A549 (cell line): Measurements from ENCODE around the gene THTPA. TPM values are rescaled to one million over a fixed set of nuclear protein-coding genes. Genes with fewer than 3 reads are reported as not detected.

Experiments
- ATAC-seq, 2 experiments: fragments of 200-7000 bp in 1 of 2; fragments of >200 bp in 1 of 2; cut with Nextera tagmentation in 1 of 2; cut with Tn5 transposase in 1 of 2; 3 replicates each; pipeline versions ENCODE4 v1.8.0 to v1.9.1; 2018 to 2020; ENCODE audit warnings: mild to moderate bottlenecking in 1 of 2, moderate library complexity in 1 of 2
- CTCF ChIA-PET: fragments of 300-600 bp; sonication (Branson Sonifier 250); formaldehyde crosslinking; extraction: SDS; loops from one replicate; lab custom pipeline; 2021; ENCODE audit warnings: antibody characterized with exemption, inconsistent platforms; lab: Yijun Ruan, JAX
- POLR2A ChIA-PET: fragments of 350-600 bp; formaldehyde crosslinking; extraction: SDS; loops from one replicate; lab custom pipeline; 2021; ENCODE audit warnings: antibody characterized with exemption, inconsistent platforms; lab: Yijun Ruan, JAX
- DNase-seq, 2 experiments: peaks; one replicate each; pipeline versions ENCODE4 v3.0.0 to v3.0.0-alpha.2; 2011 to 2016; ENCODE audit warnings: low read depth in 1 of 2, low spot score in 1 of 2
- FAIRE-seq: peaks from 2 replicates; lab custom pipeline; 2011; peaks lifted over from hg19 to GRCh38; lab: Jason Lieb, UNC
- H3K27ac ChIP-seq, 2 experiments: fragments of >200 bp; sonication (Bioruptor Twin); formaldehyde crosslinking; 3 replicates each; pipeline ENCODE4 v1.5.1; 2016 to 2017
- H3K4me1 ChIP-seq: fragments of >200 bp; sonication (Bioruptor Twin); formaldehyde crosslinking; 3 replicates; pipeline ENCODE4 v1.6.1; 2016
- H3K4me2 ChIP-seq: fragments of >200 bp; sonication (Bioruptor Twin); formaldehyde crosslinking; 3 replicates; pipeline ENCODE4 v1.6.1; 2016
- H3K4me3 ChIP-seq: fragments of >200 bp; sonication (Bioruptor Twin); formaldehyde crosslinking; 3 replicates; pipeline ENCODE4 v1.5.1; 2016
- H3K9me3 ChIP-seq: fragments of >200 bp; sonication (Bioruptor Twin); formaldehyde crosslinking; 3 replicates; pipeline ENCODE4 v1.6.1; 2016
- CBX2 ChIP-seq: fragments of 200-600 bp; sonication (generic); IDR thresholded peaks from 2 replicates; pipeline ENCODE4 v1.6.1; 2016; ENCODE audit warnings: low read depth, mild to moderate bottlenecking, borderline replicate concordance
- CHD2 ChIP-seq: fragments of 150-350 bp; IDR thresholded peaks from 2 replicates; pipeline ENCODE4 v1.6.1; 2014; ENCODE audit warnings: low read length; ENCODE audit not compliant: partially characterized antibody
- CHD4 ChIP-seq: fragments of 200-600 bp; sonication (generic); IDR thresholded peaks from 2 replicates; pipeline ENCODE4 v1.6.1; 2016; ENCODE audit warnings: antibody characterized with exemption, mild to moderate bottlenecking, borderline replicate concordance
- HOXB13 ChIP-seq: fragments of 250-450 bp; sonication (Bioruptor Pico); IDR thresholded peaks from 2 replicates; pipeline ENCODE4 v1.5.0; 2020; ENCODE audit warnings: low read depth, mild to moderate bottlenecking, moderate library complexity
- HOXB5 ChIP-seq: fragments of 250-450 bp; sonication (Bioruptor Pico); IDR thresholded peaks from 2 replicates; pipeline ENCODE4 v1.5.0; 2020; ENCODE audit warnings: mild to moderate bottlenecking, moderate library complexity
- JUN ChIP-seq, 2 experiments: fragments of >200 bp; sonication (Bioruptor Twin); formaldehyde crosslinking; IDR thresholded peaks; 2 replicates in 1 of 2; 3 replicates in 1 of 2; pipeline ENCODE4 v1.6.1; 2016 to 2017
- RARB ChIP-seq: fragments of 250-450 bp; sonication (Bioruptor Pico); IDR thresholded peaks from 2 replicates; pipeline ENCODE4 v1.8.0; 2021; ENCODE audit warnings: mild to moderate bottlenecking, moderate library complexity
- RCOR1 ChIP-seq: fragments of 150-350 bp; IDR thresholded peaks from 2 replicates; pipeline ENCODE4 v1.6.1; 2014; ENCODE audit warnings: antibody characterized with exemption, low read length, low read depth
- RFX5 ChIP-seq: fragments of 450-650 bp; IDR thresholded peaks from 2 replicates; pipeline ENCODE4 v1.7.1; 2014; ENCODE audit warnings: antibody characterized with exemption, mild to moderate bottlenecking, moderate library complexity
- WGBS: methylation state at CpG from one replicate; pipeline ENCODE4 v1.1.6; 2017; ENCODE audit errors: missing lambda C conversion rate; 5-methylcytosine and 5-hydroxymethylcytosine counted together
- polyA plus RNA-seq, 4 experiments: library from polyadenylated mRNA; depleted of rRNA in 3 of 4; stranded (reverse); fragments of >200 nt; fragmentation: RNase III in 1 of 4; extraction: RNeasy Plus Mini Kit Qiagen cat#74134 plus additional on column Dnase treatment in 1 of 4; gene quantifications; 2 replicates in 3 of 4; 3 replicates in 1 of 4; pipeline ENCODE4 v1.2.3, GENCODE V29; 2011 to 2017
- TF ChIP-seq, protein P1 (sequence below): fragments of 250-450 bp; sonication (Bioruptor Pico); IDR thresholded peaks from 2 replicates; pipeline ENCODE4 v1.5.0; 2021; ENCODE audit warnings: mild to moderate bottlenecking, moderate library complexity, borderline replicate concordance
- TF ChIP-seq, protein P2 (sequence below): fragments of >200 bp; sonication (Bioruptor Twin); formaldehyde crosslinking; IDR thresholded peaks from 3 replicates; pipeline ENCODE4 v1.5.1; 2016

Gene THTPA
- polyA plus RNA-seq, 2 of the 4 experiments (the other 2 are of a cell fraction), result 8.1 to 23.9 TPM

DNA sequence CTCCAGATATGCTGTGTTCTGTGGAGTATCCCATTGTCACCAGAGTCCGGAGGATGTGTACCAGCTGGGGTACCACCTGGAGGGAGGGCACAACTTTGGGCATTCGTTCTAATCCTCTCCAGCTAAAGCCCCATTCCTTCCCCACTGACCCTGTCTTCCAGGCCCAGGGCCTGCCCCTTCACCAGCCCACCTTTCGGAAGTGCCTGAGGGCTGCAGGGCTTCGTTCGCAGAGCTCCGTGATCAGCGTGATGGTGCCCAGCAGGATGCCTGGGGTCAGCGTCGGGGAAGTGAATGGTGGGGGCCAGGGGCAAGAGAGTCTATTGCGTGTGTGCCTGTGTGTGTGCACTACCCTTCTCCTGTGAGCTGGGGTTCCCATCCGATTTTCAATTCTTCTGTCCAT lies 9.6 kb downstream of the THTPA start:
- Histone ChIP-seq H3K4me3 (no peak overlapping the region), H3K27ac (no peak overlapping the region), H3K4me2 (no peak overlapping the region), H3K9me3 (no peaks in the 10 kb centered on the region), H3K4me1 (peaks cover 20% of the 10 kb centered on the region)
- CTCF ChIA-PET, result interaction anchor here (1.3 to 19.0 kb wide), 2 partner anchors 9 to 89 kb away, joined by 5 to 553 read pairs; partner anchors contain the start of gene NGDN
- no peak for FAIRE-seq
- no peak for TF ChIP-seq RCOR1
- no peak for TF ChIP-seq CHD4
- TF ChIP-seq RFX5, result no peak
- TF ChIP-seq HOXB13 (CRISPR knock-in tag), result no peak
- no peak for TF ChIP-seq CHD2
- no peak for TF ChIP-seq HOXB5 (CRISPR knock-in tag)
- no peak for TF ChIP-seq JUN (IDR thresholded peaks at IDR 0.05)
- TF ChIP-seq, protein P1, sequence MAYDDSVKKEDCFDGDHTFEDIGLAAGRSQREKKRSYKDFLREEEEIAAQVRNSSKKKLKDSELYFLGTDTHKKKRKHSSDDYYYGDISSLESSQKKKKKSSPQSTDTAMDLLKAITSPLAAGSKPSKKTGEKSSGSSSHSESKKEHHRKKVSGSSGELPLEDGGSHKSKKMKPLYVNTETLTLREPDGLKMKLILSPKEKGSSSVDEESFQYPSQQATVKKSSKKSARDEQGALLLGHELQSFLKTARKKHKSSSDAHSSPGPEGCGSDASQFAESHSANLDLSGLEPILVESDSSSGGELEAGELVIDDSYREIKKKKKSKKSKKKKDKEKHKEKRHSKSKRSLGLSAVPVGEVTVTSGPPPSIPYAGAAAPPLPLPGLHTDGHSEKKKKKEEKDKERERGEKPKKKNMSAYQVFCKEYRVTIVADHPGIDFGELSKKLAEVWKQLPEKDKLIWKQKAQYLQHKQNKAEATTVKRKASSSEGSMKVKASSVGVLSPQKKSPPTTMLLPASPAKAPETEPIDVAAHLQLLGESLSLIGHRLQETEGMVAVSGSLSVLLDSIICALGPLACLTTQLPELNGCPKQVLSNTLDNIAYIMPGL (CRISPR knock-in tag), result no peak
- no peak for TF ChIP-seq CBX2
- DNase-seq, result no peak
- ATAC-seq, result no peak
- POLR2A ChIA-PET, result no interaction called here
- WGBS, result 88% methylated on average over 11 of the region's 11 CpGs

DNA sequence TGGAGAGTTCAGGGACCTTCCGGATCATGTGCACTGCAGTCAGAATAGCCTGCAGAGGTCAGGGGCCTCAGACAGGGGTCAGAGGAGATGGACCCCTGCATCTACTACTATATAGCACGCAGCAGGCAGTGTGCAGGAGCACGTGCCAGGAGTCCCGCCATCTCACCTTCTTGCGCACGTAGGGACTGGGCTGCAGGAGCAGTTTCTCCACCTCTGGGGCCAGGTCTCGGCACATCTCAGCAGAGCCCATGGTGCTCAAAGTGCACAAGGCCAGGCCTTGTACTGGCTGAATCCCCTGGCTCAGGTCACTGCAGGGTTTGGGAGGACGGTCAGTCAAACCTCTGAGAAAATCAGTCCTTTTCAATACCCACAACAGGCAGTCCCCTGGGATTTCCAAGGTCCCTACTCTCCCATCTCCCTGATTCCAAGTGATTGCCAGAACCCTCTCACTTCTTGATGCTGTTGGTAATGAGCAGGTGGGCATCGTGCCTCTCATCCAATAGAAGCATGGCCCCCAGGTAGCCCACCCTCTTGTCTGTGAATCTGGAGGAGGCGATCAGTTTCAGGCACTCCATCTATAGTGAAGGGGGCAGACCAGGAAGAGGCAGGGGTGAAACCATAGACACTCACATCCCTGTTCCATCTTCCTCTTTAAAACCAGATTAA lies 10.2 kb downstream of the THTPA start:
- Histone ChIP-seq H3K4me3 (peak overlapping the region; percentile 62), H3K27ac (peak overlapping the region in 1 of 2 experiments; percentile 97; a peak in 3 of 6 replicates), H3K9me3 (no peaks in the 10 kb centered on the region), H3K4me1 (peaks cover 20% of the 10 kb centered on the region), H3K4me2 (peak overlapping the region; percentile 85)
- POLR2A ChIA-PET, result interaction anchor here (1.0 to 1.3 kb wide), 3 partner anchors 11 to 245 kb away, joined by 3 to 7 read pairs (median 4); partner anchors contain the start of gene PABPN1
- FAIRE-seq (no peak), ATAC-seq (no peak), DNase-seq (no peak)
- TF ChIP-seq RARB (CRISPR knock-in tag), result no peak
- CTCF ChIA-PET, result interaction anchor here (1.1 to 19.0 kb wide), 4 partner anchors 9 to 90 kb away, joined by 4 to 553 read pairs (median 5); partner anchors contain the start of genes NGDN and ZFHX2
- WGBS, result 93% methylated on average over 10 of the region's 10 CpGs

DNA sequence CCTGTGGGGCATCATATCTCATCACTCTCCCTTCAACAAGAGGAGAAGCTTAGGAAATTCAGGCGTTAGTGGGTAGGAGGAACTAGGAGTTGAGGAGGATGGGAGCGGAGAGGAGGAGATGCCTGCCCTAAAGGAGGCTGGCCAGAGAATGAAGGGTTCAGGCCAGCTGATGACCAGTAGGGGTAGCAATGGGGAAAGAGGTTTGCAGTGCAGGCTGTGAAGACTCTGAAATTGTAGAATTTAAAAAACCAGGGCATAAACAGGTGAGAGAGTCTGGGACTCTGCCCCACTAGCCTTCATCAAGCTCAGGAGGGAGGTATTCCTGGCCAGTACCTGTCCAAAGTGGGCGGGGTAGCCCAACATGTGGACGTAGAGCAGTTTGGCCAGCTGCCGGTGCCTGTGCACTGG lies 10.7 kb downstream of the THTPA start:
- no peak for TF ChIP-seq RCOR1
- TF ChIP-seq, protein P2, sequence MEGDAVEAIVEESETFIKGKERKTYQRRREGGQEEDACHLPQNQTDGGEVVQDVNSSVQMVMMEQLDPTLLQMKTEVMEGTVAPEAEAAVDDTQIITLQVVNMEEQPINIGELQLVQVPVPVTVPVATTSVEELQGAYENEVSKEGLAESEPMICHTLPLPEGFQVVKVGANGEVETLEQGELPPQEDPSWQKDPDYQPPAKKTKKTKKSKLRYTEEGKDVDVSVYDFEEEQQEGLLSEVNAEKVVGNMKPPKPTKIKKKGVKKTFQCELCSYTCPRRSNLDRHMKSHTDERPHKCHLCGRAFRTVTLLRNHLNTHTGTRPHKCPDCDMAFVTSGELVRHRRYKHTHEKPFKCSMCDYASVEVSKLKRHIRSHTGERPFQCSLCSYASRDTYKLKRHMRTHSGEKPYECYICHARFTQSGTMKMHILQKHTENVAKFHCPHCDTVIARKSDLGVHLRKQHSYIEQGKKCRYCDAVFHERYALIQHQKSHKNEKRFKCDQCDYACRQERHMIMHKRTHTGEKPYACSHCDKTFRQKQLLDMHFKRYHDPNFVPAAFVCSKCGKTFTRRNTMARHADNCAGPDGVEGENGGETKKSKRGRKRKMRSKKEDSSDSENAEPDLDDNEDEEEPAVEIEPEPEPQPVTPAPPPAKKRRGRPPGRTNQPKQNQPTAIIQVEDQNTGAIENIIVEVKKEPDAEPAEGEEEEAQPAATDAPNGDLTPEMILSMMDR, result peak; percentile 15; the same call in 2 of the 3 replicates
- ChIA-PET CTCF (interaction anchor here (1.1 to 19.0 kb wide), 3 partner anchors 15 to 90 kb away, joined by 4 to 553 read pairs (median 5); partner anchors contain the start of genes NGDN and ZFHX2), POLR2A (interaction anchor here (1.0 to 1.3 kb wide), 4 partner anchors 9 to 245 kb away, joined by 3 to 7 read pairs (median 5); partner anchors contain the start of gene PABPN1)
- FAIRE-seq (no peak), DNase-seq (peak in 1 of 2 experiments; percentile 30), ATAC-seq (peak; percentile 51 to 52)
- peak overlapping the region; percentile 62 for H3K4me3 ChIP-seq
- peak overlapping the region; percentile 90 to 97 for H3K27ac ChIP-seq
- H3K4me1 ChIP-seq, result peaks cover 20% of the 10 kb centered on the region
- WGBS, result 9% methylated on average over 5 of the region's 5 CpGs
- H3K9me3 ChIP-seq, result no peaks in the 10 kb centered on the region
- peak overlapping the region; percentile 85 for H3K4me2 ChIP-seq
